SIG-M5 (cell line): ENCODE data around the gene SCGB2B2.
"Not testable (repeated sequence)": the region's sequence is repeated elsewhere in the genome, so short reads cannot be mapped to it uniquely, and the experiment has no call there.

Experiments used
- DNase-seq: peaks from one replicate; lab custom pipeline; 2025; lab: John Stamatoyannopoulos, UW

The SCGB2B2 gene

DNA sequence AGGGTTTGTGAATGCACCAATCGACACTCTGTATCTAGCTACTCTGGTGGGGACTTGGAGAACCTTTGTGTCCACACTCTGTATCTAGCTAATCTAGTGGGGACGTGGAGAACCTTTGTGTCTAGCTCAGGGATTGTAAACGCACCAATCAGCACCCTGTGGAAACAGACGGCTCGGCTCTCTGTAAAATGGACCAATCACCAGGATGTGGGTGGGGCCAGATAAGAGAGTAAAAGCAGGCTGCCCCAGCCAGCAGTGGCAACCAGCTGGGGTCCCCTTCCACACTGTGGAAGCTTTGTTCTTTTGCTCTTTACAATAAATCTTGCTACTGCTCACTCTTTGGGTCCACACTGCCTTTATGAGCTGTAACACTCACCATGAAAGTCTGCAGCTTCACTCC lies 8.3 kb downstream of the SCGB2B2 start:
- DNase-seq = not testable (repeated sequence)

DNA sequence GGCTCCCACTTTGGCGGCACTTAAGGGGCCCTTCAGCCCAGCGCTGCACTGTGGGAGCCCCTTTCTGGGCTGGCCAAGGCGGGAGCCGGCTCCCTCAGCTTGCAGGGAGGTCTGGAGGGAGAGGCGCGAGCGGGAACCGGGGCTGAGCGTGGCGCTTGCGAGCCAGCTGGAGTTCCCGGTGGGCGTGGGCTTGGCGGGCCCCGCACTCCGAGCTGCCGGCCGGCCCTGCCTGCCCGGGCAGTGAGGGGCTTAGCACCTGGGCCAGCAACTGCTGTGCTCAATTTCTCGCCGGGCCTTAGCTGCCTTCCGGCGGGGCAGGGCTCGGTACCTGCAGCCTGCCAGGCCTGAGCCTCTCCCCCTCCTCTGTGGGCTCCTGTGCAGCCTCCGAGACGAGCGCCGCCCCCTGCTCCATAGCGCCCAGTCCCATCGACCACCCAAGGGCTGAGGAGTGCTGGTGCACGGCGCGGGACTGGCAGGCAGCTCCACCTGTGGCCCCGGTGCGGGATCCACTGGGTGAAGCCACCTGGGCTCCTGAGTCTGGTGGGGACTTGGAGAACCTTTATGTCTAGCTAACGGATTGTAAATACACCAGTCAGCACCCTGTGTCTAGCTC lies 8.8 kb downstream of the SCGB2B2 start:
- not testable (repeated sequence) for DNase-seq

DNA sequence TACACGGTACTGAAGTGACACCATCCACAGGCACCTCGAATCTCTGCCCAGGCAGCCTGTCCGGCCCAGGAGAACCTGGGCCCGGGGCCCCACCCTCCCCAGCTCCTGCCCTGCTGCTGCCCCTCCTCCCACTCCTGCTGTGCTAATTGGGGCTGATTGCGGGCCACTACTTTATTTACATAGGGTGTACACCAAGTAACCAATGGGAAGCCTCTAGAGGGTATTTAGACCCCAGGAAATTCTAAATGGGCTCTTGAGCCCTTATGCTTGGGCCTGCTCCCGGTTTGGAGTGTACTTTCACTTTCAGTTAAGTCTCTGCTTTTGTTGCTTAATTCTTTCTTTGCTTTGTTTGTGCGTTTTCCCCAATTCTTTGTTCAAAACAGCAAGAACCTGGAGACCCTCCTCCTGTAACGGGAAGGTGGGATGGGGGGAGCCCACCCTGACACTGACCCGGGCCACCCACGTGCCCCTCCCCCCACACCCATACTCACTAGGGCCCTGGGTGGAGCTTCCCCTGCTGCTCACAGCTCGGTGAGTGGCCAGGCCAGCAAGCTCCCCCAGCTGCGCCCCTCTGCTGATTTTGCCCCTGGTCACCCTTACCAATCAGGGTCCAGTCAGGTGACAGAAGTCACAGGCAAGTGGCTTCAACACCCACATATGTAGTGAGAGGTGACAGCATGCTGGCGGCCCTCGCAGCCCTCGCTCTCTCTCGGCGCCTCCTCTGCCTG lies 9.4 kb downstream of the SCGB2B2 start:
- no peak for DNase-seq

DNA sequence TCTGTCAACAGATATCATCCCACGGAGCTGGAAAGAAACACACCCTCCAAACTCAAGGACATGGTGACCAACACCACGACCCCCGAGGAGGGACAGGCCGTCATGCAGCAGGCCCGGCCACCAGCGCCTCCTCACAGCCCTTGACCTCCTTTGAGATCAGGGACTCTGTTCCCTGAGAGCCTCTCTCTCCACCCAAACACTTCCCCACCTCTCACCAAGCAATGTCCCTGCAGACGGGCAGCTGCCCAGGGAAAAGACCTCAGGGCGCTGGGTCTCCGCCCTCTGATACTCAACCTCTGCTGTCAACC lies 10.0 kb downstream of the SCGB2B2 start:
- DNase-seq = no peak

DNA sequence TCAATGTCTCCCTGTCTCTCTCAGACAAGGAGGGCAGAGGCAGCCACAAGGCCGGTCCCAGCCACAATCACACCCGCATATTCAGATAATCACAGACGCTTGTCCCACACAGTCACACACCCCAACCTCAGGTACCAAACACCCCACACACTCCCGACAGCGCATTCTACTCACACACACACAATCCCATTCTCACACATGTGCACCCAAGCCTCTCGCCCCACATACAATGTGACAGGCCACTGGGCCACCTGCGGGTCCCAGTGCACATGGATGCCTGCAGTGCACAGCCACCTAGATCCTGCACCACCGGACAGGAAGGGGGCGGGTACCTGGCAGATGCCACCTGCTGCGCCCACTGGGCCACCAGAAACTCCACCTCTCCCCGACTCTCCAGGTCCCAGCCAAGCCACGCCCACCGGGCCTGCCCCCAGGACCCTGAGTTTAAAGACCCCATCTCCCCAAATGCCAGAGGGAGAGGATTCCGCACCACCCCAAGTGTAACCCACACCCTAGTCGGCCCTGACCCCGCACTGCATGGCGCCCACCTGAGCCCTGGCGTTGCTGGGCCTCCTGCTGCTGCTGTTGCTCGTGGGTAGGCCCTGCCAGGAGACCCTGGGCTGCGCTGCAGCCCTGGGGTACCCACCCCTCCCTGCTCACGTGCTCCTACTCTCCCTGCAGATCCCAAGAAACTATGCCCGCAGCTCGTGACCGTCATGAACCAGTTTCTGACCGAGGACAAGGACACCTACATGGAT lies 10.6 kb downstream of the SCGB2B2 start:
- no peak for DNase-seq

DNA sequence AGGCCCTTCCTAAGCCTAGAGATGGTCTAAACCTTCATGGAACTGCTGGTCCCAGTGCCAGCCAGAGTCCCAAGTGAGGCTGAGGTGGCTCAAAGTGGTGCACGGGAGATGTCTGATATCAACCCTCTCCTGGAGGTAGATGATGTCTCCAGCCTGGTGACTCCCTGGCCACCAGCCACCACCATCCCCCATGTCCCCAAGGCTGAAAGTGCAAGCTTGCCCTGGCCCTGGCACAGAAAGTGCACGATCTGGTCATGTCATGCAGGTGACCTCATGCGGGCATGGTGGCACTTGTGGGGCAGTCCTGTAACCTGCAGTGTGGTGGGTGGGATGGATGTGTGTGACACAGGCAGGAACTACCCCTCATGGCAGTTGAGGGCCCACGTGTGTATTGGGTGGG lies 11.7 kb downstream of the SCGB2B2 start:
- not testable (repeated sequence) for DNase-seq

DNA sequence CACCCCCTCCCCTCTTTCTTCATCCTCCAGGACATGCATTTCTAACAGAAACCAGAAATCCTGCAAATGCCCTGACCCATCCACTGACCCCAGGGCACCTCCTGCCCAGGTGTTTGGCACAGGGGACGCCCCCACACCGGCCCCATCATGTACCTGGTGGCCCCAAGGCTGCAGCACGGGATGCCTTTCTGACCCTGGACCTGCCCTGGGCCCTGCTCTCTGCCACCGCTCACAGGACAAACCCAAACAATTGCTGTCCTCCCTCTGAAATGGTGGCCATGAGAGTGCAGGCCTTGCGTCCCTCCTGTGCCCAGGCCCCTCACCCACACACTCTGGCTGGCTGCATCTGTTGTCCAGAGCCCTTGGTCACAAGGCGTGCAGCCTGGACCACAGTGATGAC lies 12.1 kb downstream of the SCGB2B2 start:
- no peak for DNase-seq

DNA sequence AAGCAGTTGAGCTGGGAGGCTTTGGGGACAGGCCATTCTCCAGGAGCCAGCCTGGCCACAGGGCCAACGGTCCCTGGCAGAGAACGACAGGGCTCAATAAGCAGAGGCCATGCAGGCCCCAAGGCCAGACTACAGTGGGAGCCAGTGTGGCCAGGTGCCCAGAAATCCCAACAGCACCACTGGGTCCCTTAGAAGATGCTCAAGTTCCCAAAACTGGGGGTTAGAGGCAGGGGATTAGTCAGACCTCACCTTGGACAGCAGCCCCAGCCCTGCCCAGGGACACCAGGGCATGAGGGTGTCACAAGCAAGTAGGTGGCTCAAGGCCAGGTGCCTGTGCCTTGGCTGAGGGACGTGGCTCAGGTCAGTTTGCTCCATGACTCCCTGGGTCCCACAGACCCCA lies 12.8 kb downstream of the SCGB2B2 start:
- no peak for DNase-seq

DNA sequence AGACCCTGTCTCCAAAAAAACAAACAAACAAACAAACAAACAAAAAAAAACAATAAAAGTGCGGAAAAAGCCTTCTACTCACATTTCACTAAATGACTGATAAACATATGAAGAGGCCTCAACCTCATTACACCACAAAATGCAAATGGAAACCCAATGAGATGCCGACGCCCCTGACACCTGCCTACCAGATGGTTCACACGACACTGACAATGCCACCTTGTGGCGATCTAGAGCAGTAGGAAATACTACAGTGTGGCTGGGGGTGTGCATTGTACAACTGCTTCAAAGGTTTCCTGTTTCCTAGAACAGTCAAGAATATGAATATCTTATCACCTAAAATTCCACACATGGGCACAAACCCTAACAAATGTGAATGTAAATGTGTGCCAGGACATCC lies 14.0 kb downstream of the SCGB2B2 start:
- no peak for DNase-seq

DNA sequence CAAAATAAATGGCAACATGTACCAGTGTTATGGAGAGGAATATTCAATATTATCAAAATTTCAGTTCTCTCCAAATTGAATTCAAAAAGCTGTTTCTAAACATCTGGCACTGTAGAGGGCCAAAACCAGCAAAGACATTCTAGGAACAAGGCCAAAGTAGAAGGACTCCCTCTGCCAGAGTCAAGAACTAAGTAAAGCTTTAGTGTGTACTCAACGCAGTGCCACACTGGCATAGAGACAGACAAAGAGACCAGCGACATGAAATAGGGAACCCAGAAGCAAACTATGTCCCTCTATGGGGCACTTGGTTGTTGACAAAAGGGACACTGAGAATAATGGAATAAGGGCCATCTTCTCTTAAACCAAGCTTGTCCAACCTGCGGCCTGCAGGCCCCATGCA lies 15.6 kb downstream of the SCGB2B2 start:
- no peak for DNase-seq

DNA sequence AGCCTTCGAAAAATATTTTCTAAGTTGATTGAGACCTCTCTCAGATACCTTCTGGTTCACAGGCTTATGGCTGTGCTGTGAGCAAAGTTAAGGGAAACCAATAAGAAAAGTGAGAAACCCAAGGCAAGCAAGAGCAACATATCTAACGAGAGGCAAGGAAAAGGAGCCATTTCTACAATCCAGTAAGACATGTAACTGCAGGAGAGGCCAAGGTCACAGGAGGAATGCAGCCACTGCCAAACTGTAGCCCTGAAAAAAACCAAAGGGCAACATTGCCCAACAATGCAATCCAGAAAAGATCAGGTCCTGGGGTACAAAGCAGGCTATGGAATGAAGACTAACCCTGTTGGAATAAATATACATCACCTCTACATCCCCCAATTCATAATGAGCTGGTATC lies 21.3 kb downstream of the SCGB2B2 start:
- no peak for DNase-seq

DNA sequence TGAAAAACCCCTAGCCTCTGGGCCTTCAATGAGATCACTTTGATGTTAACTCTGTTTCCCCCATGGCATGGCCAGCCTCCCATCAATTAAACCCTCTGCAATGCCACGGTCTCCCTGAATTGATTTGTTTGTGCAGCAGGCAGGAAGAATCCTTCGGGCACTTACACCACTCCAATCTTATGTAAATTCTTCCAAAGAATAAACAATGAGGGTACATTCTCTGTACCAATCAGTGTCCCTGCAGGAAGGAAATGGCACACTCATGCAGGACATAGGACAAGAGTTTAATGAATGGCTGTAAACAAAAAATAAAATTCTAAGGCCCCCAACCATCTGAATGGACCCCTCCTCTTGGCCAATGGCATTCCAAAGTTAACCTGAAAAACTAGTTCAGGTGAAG lies 22.2 kb downstream of the SCGB2B2 start:
- DNase-seq = no peak

DNA sequence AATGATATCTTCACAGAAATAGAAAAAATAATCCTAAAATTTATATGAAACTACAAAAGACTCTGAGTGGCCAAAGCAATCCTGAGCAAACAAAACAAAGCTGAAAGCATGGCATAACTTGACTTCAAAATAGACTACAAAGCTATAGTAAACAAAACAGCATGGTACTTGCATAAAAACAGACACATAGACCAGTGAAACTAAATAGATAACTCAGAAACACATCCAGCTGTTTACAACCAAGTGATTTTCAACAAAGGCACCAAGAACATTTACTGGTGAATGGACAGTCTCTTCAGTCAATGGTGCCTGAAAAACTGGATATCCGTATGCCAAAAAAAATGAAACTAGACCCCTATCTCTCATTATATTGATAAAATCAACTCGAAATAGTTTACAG lies 25.2 kb downstream of the SCGB2B2 start:
- no peak for DNase-seq

DNA sequence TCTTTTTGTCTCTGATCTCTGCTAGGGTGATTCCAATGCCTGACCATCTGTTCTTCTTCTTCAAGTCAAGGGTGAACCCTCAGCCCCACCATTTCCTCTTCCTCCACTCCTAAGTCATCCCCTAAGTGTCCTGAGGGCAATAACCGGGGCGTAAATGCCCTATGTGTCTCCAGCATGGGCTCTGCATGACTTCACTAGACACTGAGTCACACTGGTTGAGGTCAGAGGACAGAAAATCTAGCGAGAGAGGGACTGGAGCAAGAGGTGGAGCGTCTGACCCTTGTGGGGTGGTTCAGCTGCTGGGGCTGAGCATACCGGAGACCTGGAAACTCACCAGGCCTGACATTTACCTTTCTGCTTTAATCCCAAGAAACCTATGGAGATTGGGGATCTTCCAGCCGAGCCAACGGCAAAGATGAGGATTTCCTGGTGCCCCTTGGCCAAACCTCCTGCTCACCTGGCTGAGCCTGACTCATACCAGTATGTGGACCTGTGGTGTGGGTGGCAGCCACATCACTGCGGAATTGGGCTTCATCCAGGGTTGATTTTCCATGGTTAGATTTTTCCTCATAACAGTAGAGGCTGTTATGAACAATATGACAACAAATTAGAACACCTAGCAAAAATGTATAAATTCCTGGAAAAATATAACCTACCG lies 26.9 kb downstream of the SCGB2B2 start:
- DNase-seq = no peak

DNA sequence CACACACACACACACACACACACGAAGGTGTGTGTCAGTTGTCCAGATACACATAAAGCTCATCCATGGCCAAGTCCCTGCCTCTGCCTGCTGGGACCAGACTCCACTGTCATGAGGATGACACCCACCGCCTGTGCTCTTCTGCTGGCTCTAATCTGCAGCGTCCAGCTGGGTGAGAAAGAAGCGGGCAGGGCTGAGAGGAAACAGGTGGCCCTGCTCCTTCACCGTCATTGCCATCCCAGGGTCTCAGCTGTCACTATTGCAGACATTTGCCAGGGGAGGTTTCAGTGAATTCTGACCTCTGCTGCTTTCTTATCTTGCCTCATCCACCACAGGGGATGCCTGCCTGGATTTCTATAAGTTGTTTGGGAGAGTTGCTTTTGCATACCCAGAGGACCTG lies 31.4 kb downstream of the SCGB2B2 start:
- no peak for DNase-seq

DNA sequence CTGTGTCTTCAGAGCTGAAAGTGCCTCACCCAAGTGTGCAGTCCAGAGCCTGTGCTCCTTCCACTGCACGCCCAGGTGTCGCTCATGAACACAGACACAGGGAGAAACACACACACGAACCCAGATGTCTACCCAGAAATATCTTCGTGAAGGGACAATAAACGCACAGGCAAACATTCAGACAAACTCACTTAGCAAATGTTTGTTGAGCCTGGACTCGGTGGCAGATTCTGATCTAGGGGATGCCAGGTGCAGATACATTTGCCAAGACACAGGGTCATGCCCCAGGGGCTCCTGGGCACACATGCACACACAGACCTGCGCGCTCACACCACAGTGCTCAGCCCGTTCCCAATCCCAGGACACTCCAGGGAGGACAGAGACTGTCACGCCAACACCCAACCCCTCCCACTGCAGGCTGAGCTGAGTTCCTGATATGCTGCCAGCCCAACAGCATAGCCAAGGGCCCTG lies 31.9 kb downstream of the SCGB2B2 start:
- no peak for DNase-seq

DNA sequence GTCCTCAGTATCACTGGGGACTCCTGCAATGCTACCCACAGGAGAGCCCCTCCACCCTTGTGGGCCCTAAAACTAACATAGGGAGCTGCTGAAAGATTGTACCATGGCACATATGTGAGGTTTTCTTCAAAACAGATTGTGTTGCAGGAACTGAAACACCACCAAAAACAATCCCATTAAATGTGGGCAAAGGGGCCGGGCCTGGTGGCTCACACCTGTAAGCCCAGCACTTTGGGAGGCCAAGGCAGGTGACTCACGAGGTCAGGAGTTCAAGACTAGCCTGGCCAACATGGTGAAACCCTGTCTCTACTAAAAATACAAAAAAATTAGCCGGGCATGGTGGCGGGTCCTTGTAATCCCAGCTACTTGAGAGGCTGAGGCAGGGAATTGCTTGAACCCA lies 34.7 kb downstream of the SCGB2B2 start:
- DNase-seq = no peak

DNA sequence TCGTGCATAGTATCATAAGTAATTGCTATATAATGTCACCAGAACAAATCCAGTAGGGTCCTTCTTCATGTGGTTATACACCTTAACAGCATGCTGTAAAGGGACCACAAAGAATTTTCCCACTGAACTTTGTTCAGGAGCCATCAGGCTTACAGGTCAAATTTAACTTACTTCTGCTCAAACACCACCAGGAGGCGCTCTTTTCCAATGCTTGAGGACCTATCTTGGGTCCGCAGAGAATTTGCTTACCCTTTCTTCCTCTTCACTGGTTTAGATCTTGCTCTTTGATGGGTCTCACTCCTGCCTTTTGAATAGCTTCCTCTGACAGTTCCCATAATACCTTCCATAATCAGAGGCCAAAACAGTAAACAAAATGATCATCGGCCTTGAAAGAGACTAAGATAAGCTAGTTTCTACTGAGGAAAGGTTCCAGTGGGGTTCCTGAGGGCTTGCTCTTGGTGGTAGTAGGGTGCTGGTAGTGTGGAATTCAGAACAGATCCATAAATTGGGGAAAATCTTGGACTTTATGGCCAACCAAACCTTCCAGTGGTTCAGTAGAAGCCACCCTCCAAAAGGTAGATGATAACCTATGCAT lies 37.4 kb downstream of the SCGB2B2 start:
- no peak for DNase-seq

DNA sequence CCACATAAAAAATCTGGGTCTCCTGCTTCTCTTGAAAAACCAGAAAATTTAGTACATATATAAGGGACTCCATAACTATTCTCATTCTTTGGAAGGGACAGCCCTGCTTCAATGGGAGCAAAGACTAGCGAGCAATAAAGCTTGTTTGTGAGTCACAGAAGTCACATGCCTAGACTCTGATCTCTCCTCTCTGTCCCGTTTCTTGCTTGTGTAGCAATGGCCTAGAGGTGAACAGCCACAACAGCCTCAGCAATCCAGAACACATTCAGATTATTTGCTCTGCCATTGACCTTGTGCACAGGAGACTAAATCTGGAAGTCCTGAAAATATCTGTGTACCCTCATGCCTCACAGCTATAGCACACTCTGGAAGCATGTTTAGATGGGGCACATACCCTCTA lies 43.2 kb downstream of the SCGB2B2 start:
- no peak for DNase-seq
